Tongue (tissue), 2 donors: ENCODE measurements around the gene ADIRF. TPM values are rescaled to one million over a fixed set of nuclear protein-coding genes. Genes with fewer than 3 reads are reported as not detected.
A peak's percentile ranks its signal among the peaks of the same experiment; 100 is the strongest.
"Not testable (repeated sequence)": the region's sequence is repeated elsewhere in the genome, so short reads cannot be mapped to it uniquely, and the experiment has no call there.

Source experiments
- DNase-seq: peaks from one replicate; pipeline ENCODE4 v3.0.0-alpha.2; 2015
- total RNA-seq: library from RNA; depleted of rRNA; stranded (reverse); fragments of >200 nt; gene quantifications from one replicate; pipeline ENCODE4 v1.2.3, GENCODE V29; 2014

The ADIRF gene
- total RNA-seq, 1 donor from 2014 or later, result 13.2 TPM

DNA sequence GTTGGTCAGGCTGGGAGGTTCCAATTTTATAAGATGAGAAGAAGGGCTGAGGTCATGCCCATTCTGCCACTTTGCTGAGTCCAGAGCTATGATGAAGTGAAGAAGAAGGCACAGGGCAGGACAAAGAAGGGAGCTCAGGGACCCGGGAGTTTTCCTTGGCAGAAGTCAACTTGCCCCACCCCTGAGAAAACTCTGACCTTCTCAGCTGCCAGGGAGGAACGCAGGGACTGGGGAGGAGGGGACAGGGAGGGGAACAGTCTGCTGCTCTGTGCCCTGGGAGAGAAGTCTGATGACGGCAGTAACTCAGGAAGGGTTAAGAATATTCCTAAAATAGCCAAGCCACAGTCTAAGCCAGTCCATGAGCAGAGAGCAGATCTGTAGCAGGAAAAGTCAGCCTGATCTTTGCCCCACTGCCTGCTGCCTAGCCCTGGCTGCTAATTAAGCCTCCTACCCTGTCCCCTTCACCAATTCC, 11.7 kb downstream of the ADIRF start:
- DNase-seq, result peak; percentile 63

DNA sequence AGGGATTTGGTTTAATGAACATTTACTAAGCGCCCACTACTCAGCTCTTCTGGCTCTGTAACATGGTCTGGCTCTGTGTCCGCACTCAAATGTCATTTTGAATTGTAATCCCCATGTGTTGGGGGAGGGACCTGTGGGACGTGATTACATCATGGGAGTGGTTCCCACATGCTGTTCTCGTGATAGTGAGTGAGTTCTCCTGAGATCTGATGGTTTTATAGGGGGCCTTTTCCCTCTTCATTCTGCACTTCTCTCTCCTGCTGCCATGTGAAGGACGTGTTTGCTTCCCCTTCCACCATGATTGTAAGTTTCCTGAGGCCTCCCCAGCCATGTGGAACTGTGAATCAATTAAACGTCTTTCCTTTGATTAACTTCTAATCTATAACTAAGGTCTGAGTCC, 12.7 kb downstream of the ADIRF start:
- not testable (repeated sequence) for DNase-seq

DNA sequence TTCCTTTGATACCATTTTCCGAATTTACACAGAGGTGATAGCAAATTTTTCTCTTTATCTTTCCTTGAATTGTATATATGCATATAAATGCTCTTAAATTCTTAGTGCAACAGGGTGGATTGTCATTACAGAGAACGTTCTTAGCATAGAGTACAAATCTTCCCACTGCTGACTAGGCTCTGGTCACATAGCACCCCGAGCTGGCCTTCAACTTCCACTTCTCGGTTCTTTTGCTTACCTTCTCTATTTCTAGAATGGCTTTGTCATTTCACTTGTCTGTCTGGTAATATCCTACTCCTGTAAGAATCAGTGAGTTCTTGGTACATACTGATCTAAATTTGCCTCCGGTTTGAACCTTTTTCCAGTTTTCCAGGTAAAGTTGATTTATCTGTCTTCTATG, 13.4 kb downstream of the ADIRF start:
- no peak for DNase-seq

DNA sequence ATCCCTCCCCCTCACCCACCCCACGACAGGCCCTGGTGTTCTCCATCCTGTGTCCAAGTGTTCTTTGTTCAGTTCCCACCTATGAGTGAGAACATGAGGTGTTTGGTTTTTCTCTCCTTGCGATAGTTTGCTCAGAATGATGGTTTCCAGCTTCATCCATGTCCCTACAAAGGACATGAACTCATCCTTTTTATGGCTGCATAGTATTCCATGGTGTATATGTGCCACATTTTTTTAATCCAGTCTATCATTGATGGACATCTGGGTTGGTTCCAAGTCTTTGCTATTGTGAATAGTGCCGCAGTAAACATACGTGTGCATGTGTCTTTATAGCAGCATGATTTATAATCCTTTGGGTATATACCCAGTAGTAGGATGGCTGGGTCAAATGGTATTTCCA, 16.2 kb downstream of the ADIRF start:
- not testable (repeated sequence) for DNase-seq

DNA sequence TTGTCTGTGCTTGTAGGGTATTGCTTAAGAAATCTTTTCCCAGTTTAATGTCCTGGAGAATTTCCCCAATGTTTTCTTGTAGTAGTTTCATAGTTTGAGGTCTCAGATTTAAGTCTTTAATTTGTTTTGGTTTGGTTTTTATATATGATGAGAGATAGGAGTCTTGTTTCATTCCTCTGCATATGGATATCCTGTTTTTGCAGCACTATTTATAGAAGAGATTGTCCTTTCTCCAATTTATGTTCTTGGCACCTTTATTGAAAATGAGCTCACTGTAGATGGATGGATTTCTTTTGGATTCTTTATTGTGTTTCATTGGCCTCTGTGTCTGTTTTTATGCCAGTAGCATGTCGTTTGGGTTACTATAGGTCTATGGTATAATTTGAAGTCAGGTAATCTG, 20.2 kb downstream of the ADIRF start:
- DNase-seq, result no peak

DNA sequence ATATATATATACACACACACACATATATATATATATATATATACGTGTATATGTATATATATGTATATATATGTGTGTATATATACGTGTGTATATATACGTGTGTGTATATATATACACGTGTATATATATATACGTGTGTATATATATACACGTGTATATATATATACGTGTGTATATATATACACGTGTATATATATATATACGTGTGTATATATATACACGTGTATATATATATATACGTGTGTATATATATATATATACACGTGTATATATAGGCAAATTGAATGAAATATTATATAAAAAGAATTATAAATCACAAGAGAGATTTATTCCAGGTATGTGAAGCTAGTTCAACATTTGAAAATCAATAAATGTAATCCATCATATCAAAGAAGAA, 23.1 kb downstream of the ADIRF start:
- DNase-seq, result not testable (repeated sequence)

DNA sequence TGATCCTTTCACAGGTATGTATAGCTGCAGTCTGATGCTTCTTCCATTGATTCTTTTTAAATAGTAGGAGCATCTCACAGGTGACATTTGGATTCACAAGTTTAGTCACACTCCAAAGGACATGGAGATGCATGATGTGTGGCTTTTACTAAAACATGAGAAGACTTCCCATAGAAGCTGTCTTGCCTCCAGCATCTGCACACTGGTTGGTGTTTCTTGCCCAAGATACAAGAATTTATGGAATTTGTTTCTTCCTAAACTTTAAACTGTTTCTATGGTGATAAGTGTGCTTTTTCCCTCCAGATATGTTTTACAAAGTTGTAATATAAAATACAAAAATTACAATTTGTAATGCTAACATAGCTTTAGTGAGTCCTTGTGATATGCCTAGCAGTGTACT, 24.2 kb downstream of the ADIRF start:
- DNase-seq, result no peak

DNA sequence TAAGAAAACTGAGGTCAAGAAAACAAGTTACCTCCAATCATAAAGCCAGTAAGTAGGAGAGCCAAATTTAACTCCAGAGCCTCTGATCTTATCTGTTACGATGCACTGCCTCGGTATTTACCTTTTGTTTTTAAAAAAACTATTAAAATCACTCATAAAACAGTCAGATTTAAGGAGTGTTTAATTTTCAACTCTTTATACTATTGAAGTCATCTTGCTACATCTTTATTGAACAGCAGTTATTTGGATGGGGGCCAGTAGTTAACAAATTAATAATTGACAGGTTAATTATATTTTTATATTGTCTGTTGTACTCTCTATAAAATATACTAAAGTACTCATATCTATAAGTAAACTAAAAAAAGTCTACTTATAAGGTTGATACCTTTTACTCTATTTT, 24.6 kb downstream of the ADIRF start:
- no peak for DNase-seq

DNA sequence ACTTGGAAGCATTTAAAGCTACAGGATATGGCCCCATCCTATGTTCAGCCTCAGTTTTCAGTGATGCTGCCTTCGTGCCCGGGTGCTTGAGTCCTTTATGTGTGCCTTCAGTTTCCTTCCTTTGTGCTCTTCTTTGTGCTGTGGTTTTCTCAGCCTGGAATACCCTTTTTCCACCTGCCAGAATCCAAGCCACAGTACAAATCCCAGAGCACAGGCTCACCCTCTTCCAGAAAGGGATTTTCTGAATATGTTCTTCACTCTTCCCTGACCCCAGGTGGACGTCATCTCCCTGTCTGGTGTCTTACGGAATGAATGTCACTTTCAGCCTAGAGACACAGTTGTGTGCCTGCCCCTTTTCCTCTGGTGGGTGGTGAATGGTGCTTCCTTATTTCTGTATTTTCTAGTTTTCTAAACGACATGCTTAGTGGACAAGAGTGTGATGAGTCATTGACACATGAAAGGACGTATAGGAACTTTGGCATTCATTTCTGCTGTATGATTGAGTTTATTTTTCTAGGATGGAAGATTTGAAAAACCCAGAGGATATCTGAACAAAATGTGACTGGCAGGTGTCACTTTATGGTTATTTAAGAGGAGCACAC, 31.6 kb downstream of the ADIRF start:
- DNase-seq, result not testable (repeated sequence)

DNA sequence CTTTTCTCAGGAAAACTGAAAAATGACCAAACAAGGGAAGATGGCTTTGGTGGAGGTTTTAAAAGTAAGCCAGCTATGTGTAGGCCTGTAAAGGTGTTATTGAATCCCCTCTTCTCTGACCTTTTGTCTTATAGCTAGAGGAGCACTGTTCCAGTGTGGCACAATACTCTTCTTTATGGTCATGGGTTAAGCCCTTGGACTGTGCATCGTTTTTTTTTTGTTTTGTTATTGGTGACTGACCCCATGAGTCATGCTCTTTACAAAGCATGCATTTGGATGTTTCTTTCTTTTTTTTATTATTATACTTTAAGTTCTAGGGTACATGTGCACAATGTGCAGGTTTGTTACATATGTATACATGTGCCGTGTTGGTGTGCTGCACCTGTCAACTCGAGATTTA, 32.2 kb downstream of the ADIRF start:
- DNase-seq, result no peak

DNA sequence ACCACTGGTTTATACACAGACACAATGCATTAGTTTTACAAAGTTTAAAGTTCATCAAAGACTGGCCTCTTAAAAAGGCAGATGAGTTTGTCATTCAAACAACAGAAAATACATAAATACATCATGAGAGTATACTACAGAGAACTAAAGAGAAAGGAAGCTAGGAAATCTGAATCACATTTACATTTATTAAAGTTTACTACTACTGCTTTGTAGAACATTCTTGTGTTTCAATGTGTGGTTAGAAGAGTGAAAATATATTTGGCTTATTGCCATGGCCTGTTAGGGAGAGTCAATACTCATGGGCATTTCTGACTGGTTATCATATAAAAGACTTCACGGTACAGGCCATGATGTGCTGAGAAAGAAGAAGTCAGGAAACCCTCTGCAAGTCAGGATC, 38.8 kb downstream of the ADIRF start:
- not testable (repeated sequence) for DNase-seq

DNA sequence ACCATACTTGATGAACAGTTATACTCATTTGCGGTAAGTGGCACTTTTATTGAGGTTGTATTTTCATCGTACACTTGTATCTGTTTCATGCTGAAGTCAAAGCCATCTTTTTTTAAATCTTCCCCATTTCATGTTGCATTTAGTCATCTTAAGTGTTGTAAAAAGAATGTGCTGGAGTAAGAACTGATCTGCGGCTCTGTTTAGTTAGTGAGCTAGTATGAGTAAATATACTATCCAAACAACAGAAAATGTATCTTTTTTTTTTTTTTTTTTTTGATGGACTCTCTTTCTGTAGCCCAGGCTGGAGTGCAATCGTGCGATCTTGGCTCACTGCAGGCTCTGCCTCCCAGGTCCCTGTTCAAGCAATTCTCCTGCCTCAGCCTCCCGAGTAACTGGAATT, 39.4 kb downstream of the ADIRF start:
- not testable (repeated sequence) for DNase-seq

DNA sequence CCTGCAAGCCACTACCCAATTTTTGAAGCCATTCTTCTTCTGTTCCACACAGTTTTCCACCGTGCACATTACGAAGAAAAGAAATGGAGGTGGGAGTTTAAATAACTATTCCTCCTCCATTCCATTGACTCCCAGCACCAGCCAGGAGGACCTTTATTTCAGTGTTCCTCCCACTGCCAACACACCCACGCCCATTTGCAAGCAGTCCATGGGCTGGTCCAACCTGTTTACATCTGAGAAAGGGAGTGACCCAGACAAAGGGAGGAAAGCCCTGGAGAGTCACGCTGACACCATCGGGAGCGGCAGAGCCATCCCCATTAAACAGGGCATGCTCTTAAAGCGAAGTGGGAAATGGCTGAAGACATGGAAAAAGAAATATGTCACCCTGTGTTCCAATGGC, 40.0 kb downstream of the ADIRF start:
- not testable (repeated sequence) for DNase-seq

DNA sequence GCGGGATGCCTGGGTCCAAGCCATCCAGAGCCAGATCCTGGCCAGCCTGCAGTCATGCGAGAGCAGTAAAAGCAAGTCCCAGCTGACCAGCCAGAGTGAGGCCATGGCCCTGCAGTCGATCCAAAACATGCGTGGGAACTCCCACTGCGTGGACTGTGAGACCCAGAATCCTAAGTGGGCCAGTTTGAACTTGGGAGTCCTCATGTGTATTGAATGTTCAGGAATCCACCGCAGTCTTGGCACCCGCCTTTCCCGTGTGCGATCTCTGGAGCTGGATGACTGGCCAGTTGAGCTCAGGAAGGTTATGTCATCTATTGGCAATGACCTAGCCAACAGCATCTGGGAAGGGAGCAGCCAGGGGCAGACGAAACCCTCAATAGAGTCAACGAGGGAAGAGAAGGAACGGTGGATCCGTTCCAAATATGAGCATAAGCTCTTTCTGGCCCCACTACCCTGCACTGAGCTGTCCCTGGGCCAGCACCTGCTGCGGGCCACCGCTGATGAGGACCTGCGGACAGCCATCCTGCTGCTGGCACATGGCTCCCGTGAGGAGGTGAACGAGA, 40.9 kb downstream of the ADIRF start:
- DNase-seq, result not testable (repeated sequence)

DNA sequence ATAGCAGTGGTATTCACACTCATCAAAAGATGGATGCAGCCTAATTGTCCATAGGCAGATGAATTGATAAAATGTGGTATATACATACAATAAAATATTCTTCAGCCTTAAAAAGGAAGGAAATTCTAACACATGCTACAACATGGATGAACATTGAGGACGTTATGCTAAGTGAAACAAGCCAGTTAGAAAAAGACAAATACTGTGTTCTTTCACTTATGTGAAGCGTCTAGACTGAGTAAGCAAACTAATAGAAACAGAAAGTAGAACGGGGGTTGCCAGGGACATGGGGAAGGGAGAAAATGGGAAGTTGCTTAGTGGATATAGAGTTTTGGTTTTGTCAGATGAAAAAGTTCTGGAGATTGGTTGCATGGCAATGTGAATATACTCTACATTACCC, 45.2 kb downstream of the ADIRF start:
- DNase-seq, result not testable (repeated sequence)

DNA sequence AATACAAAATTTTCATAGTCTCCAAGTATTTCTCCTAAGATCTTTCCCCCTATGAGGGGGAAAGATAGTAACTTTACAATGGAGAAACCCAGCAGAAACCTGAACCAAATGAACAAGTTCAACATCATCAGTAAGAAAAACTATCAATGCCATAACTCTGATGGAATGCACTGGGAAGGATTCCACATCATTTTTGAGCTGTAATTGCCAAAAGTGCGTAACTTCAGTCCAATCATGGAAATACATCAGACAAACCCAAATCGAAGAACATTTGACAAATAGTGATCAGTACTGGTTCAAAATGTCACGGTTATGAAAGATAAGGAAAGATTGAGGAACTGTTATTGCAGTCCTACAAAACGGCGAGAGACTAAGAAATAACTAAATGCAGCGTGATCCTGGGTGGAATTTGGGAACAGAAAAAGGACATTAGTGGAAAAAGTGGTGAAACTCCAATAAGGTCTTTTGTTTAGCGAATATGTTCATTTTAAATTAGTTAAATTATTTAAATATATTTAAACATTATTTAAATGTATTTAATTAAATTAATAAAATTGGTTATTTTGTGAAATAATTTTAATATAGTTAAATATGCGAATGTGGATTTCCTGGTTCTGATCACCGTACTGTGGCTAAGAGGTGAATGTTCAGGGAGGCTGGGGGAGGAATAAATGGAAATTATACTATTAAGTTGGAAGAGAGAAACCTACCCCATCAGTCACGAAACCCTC, 46.9 kb downstream of the ADIRF start:
- not testable (repeated sequence) for DNase-seq

DNA sequence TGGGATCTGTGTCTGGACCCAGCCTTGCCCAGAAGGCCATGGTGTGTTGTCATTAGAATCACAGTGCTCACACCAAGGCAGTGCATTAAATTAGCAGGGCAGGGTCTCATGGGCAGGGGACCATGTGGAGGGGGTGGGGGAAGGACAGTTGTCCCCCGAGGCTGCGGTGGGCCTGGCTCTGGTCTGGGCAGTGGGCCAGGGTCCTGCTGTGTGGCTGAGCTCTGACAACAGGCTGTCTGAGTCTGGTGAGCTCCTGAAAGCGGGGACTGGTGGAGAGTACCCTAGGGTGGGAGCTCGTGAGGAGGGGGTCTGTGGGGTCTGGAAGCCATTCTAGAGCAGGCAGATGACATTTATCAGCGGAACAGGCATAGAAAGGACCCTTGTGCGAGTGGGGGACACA, 49.8 kb downstream of the ADIRF start:
- not testable (repeated sequence) for DNase-seq

DNA sequence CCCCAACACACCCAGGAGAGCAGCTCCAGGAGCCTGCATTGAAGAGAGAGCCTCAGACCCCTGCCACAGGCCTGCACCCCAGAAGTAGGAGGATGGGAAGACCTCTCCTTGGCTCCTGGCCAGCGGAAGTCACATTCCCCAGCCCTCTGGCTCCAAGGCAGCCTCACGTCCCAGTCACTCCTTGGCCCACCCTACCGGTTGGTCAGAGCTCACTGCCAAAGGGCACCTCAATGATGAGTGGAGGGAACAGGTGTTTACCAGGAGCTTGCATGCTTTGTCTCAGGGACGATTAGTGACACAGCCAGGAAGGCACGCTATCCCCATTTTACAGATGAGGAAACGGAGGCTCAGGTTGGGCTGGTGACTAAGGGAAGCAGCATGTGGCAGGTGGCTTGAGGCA, 50.8 kb downstream of the ADIRF start:
- not testable (repeated sequence) for DNase-seq

DNA sequence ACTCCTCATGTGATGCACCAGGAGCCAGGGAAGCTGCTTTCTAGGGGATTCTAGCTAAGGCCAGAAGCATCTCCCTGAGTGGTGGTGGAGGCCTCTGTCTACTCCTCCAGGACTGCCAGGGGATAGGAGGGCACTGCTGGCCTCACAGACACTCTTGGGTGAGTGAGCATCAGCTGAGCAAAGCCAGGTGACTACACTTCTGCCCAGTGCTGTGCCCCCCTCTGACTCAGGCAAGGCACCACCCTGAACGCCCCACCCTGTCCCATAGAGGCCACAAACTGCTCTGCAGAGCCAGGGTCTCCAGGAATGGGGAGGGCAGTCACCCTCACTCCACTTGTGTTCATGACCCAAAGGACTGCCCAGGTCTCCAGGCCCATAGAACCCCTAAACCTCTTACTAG, 51.2 kb downstream of the ADIRF start:
- not testable (repeated sequence) for DNase-seq

DNA sequence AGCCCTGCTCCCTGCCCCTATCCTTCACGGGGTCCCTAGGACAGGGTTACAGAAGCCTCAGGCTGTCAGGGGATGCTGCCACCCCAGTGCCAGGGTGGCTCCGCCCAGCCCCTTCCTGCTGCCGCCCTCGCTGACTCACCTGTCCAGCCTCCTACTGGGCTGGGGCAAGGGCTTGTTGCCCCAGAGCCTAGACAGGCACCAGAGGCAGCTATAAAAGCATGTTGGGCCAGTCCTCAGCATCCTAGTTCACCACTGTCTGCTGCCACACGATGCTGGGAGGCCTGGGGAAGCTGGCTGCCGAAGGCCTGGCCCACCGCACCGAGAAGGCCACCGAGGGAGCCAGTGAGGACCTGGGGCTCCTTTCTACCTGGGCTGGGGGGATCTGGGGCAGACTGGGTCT, 51.8 kb downstream of the ADIRF start, which contains the start of gene FAM25A:
FAM25A (plus strand) TSS at position 239 of the 400 bp plus-strand sequence; CDS start at position 270, 31 bp downstream.
- DNase-seq, result not testable (repeated sequence)
